K562 (cell line): ENCODE measurements around the gene GRAMD2A. TPM values are rescaled to one million over a fixed set of nuclear protein-coding genes. Genes with fewer than 3 reads are reported as not detected.

ENCODE experiments used
- AFF1 ChIP-seq, 2 experiments: fragments of 450-650 bp; IDR thresholded peaks; 2 replicates each; pipeline ENCODE4 v1.6.1; 2018; ENCODE audit warnings: mild to moderate bottlenecking in 2 of 2, low read depth in 1 of 2; ENCODE audit not compliant: partially characterized antibody in 2 of 2
- CREM ChIP-seq: IDR thresholded peaks from 2 replicates; pipeline ENCODE4 v1.6.1; 2014; ENCODE audit warnings: antibody characterized with exemption, low read depth
- GABPA ChIP-seq: fragments of 200-800 bp; sonication (Bioruptor generic); conservative IDR thresholded peaks from 2 replicates; pipeline ENCODE4 v1.6.1; 2016; ENCODE audit warnings: low read depth, missing genetic modification characterization, missing compliant biosample characterization
- GATA2 ChIP-seq: sonication (generic); formaldehyde crosslinking; IDR thresholded peaks from 2 replicates; pipeline ENCODE4 v1.4.0; 2020; ENCODE audit warnings: mild to moderate bottlenecking, missing genetic modification reagents
- HDAC1 ChIP-seq, 2 experiments: fragments of 450-650 bp; IDR thresholded peaks; 2 replicates each; pipeline ENCODE4 v1.6.1; 2016 to 2017; ENCODE audit warnings: inconsistent platforms in 1 of 2, mild to moderate bottlenecking in 1 of 2, moderate library complexity in 1 of 2
- HNRNPK ChIP-seq: fragments of 200-400 bp; formaldehyde crosslinking; IDR thresholded peaks from one replicate; pipeline ENCODE4 v1.6.1; 2018; ENCODE audit warnings: mild to moderate bottlenecking, low read depth, low read length; ENCODE audit not compliant: poor library complexity, severe bottlenecking
- ILK ChIP-seq: fragments of 450-650 bp; IDR thresholded peaks from 2 replicates; pipeline ENCODE4 v1.6.1; 2016; ENCODE audit warnings: missing genetic modification characterization, low read depth, mild to moderate bottlenecking, missing compliant biosample characterization, moderate library complexity, borderline replicate concordance
- KAT8 ChIP-seq: fragments of 450-650 bp; IDR thresholded peaks from 2 replicates; pipeline ENCODE4 v1.6.1; 2016; ENCODE audit warnings: low read depth, mild to moderate bottlenecking
- KLF6 ChIP-seq: fragments of 250-450 bp; sonication (Bioruptor Pico); IDR thresholded peaks from 2 replicates; pipeline ENCODE4 v1.4.0; 2020; ENCODE audit warnings: mild to moderate bottlenecking, moderate library complexity, borderline replicate concordance
- MBD2 ChIP-seq: sonication (generic); IDR thresholded peaks from 2 replicates; pipeline ENCODE4 v1.6.1; 2016; ENCODE audit warnings: low read depth, borderline replicate concordance
- MCM2 ChIP-seq: fragments of 450-650 bp; IDR thresholded peaks from 2 replicates; pipeline ENCODE4 v1.6.1; 2017; ENCODE audit warnings: low read depth, mild to moderate bottlenecking
- MYC ChIP-seq, 2 experiments: fragments of 250-450 bp in 1 of 2; sonication (Bioruptor Pico) in 1 of 2; IDR thresholded peaks; 2 replicates each; pipeline versions ENCODE4 v1.5.1 to v1.6.1; 2012 to 2021; ENCODE audit warnings: low read depth in 2 of 2, borderline replicate concordance in 1 of 2, improper control_type of control experiment in 1 of 2, low read length in 1 of 2, mild to moderate bottlenecking in 1 of 2, moderate library complexity in 1 of 2
- POLR3G ChIP-seq: IDR thresholded peaks from 2 replicates; pipeline ENCODE4 v1.6.1; 2011; ENCODE audit not compliant: insufficient read length, insufficient replicate concordance; ENCODE audit errors: extremely low read depth
- RBM15 ChIP-seq: fragments of 200-400 bp; formaldehyde crosslinking; IDR thresholded peaks from 2 replicates; pipeline ENCODE4 v1.6.1; 2018; ENCODE audit warnings: mild to moderate bottlenecking, low read length, moderate library complexity; ENCODE audit not compliant: insufficient read depth
- RBM17 ChIP-seq: fragments of 200-400 bp; formaldehyde crosslinking; IDR thresholded peaks from 2 replicates; pipeline ENCODE4 v1.6.1; 2017; ENCODE audit warnings: low read depth, mild to moderate bottlenecking, low read length, borderline replicate concordance
- RFX5 ChIP-seq: IDR thresholded peaks from 2 replicates; pipeline ENCODE4 v1.6.1; 2011; ENCODE audit warnings: low read depth, mild to moderate bottlenecking, improper control_type of control experiment, low read length
- RNF219 ChIP-seq: fragments of 250-450 bp; sonication (Bioruptor Pico); IDR thresholded peaks from 2 replicates; pipeline ENCODE4 v1.5.0; 2022; ENCODE audit warnings: mild to moderate bottlenecking
- XRCC4 ChIP-seq: IDR thresholded peaks from one replicate; pipeline ENCODE4 v1.6.1; 2011; ENCODE audit not compliant: insufficient read depth, insufficient read length; ENCODE audit errors: extremely low read depth
- ZNF12 ChIP-seq: sonication (generic); formaldehyde crosslinking; IDR thresholded peaks from 2 replicates; pipeline ENCODE4 v1.4.0; 2020; ENCODE audit warnings: mild to moderate bottlenecking, missing genetic modification reagents
- ZNF644 ChIP-seq: fragments of 200-800 bp; sonication (Bioruptor generic); IDR thresholded peaks from 2 replicates; pipeline ENCODE4 v1.6.1; 2016; ENCODE audit warnings: low read depth, missing genetic modification characterization, missing compliant biosample characterization
- ZNF75A ChIP-seq: fragments of 450-650 bp; formaldehyde crosslinking; IDR thresholded peaks from 2 replicates; pipeline ENCODE4 v1.4.0; 2020; ENCODE audit warnings: mild to moderate bottlenecking
- polyA plus RNA-seq, 8 experiments: library from polyadenylated mRNA; depleted of rRNA in 4 of 8; stranded (reverse) in 5 of 8; unstranded in 3 of 8; fragments of >200 nt; fragmentation: Nextera tagmentation in 2 of 8; fragmentation: Illumina TruSeq in 1 of 8; extraction: Ambion mirVana in 2 of 8; extraction: Trizol in 1 of 8; gene quantifications; 2 replicates each; pipeline versions ENCODE4 v1.2.1 to v1.2.3, GENCODE V29; 2011 to 2014; ENCODE audit warnings: inconsistent platforms in 1 of 8, missing spikeins in 1 of 8
- total RNA-seq, 7 experiments: library from RNA; depleted of rRNA in 6 of 7; stranded (reverse); fragments of >200 nt in 6 of 7; fragmentation: Illumina TruSeq in 2 of 7; extraction: Trizol in 2 of 7; gene quantifications; 2 replicates each; pipeline versions ENCODE4 v1.2.1 to v1.2.3, GENCODE V29; 2011 to 2021; ENCODE audit warnings: low replicate concordance in 1 of 7

GRAMD2A gene
- total and polyA plus RNA-seq, 9 of the 15 experiments (the other 6 are each of a cell fraction or from before 2014, with no cell fraction given) = 0.08 to 0.22 TPM; not detected in 7

GRCh38 chr15:72118017-72118978, 79.3 kb downstream of the GRAMD2A start, which contains the start of the genes MYO9A and SENP8 (continued):
- TF ChIP-seq RNF219 (CRISPR knock-in tag) = no peak
- no peak for TF ChIP-seq MCM2
- no peak for TF ChIP-seq GABPA (tag)
- no peak for TF ChIP-seq AFF1 (IDR thresholded peaks at IDR 0.05; ENCODE audit: low read depth in 1 of 2, partially characterized antibody in 2 of 2)
- TF ChIP-seq MBD2 = peak; percentile 61; the same call in 1 of the 2 replicates
- peak in 1 of 2 experiments; percentile 75; a peak in 2 of 4 replicates for TF ChIP-seq HDAC1 (IDR thresholded peaks at IDR 0.05)
- no peak for TF ChIP-seq RFX5
- no peak for TF ChIP-seq ZNF644 (tag)
- TF ChIP-seq ZNF12 (CRISPR knock-in tag) = no peak
- no peak for TF ChIP-seq KLF6 (CRISPR knock-in tag)
- TF ChIP-seq MYC (IDR thresholded peaks at IDR 0.05; ENCODE audit: low read depth, low read length) = peak; percentile 54
- TF ChIP-seq MYC (CRISPR knock-in tag; IDR thresholded peaks at IDR 0.05; ENCODE audit: borderline replicate concordance, low read depth) = no peak
- TF ChIP-seq HNRNPK = no peak
- TF ChIP-seq RBM17 = no peak
- no peak for TF ChIP-seq XRCC4
- no peak for TF ChIP-seq ILK (tag)
- no peak for TF ChIP-seq ZNF75A (CRISPR knock-in tag)
- TF ChIP-seq CREM = peak; percentile 63
- TF ChIP-seq RBM15 = no peak
- TF ChIP-seq GATA2 (CRISPR knock-in tag) = no peak
- TF ChIP-seq POLR3G = no peak
- no peak for TF ChIP-seq KAT8
